Stimulated activated CD8-positive, alpha-beta memory T cell treated with anti-CD3 and anti-CD28 coated beads, Interleukin-2, amount 100 ng/mL, for 48 hours (primary cell): Measurements from ENCODE around the gene ZNF318.

ENCODE experiments used
- DNase-seq, 2 donors: peaks; one replicate each; pipeline ENCODE4 v3.0.0-alpha.2; 2020; ENCODE audit warnings: low read depth in 2 of 2

The ZNF318 gene

GRCh38 chr6:43301081-43301870 lies 68.2 kb downstream of the ZNF318 start:
- no peak for DNase-seq

GRCh38 chr6:43299338-43300293 lies 69.8 kb downstream of the ZNF318 start:
- DNase-seq = no peak

GRCh38 chr6:43298565-43299337 lies 70.7 kb downstream of the ZNF318 start:
- no peak for DNase-seq

GRCh38 chr6:43297644-43298564 lies 71.5 kb downstream of the ZNF318 start, which contains the start of gene SLC22A7:
Gene SLC22A7 (plus strand): TSS chr6:43298260. CDS start chr6:43298359, 99 bp downstream.
- no peak for DNase-seq

- DNase-seq = no peak
These were observed 72.5 kb downstream of the ZNF318 start for GRCh38 chr6:43296780-43297497.

- no peak for DNase-seq
These were observed 74.0 kb downstream of the ZNF318 start for GRCh38 chr6:43295456-43295855.

- no peak for DNase-seq
These were observed 74.9 kb downstream of the ZNF318 start for GRCh38 chr6:43294536-43294935.

- DNase-seq = no peak
These were observed 75.7 kb downstream of the ZNF318 start for GRCh38 chr6:43293698-43294097.

- no peak for DNase-seq
These were observed 76.6 kb downstream of the ZNF318 start for GRCh38 chr6:43292763-43293318.

- DNase-seq = no peak
These were observed 77.1 kb downstream of the ZNF318 start for GRCh38 chr6:43292341-43292740.

- DNase-seq = no peak
These were observed 77.7 kb downstream of the ZNF318 start for GRCh38 chr6:43291708-43292107.

GRCh38 chr6:43290905-43291355 lies 78.5 kb downstream of the ZNF318 start:
- no peak for DNase-seq

- no peak for DNase-seq
These were observed 79.0 kb downstream of the ZNF318 start for GRCh38 chr6:43290339-43290904.

GRCh38 chr6:43287717-43288679 lies 81.4 kb downstream of the ZNF318 start:
- no peak for DNase-seq

- DNase-seq = no peak
These were observed 82.3 kb downstream of the ZNF318 start for GRCh38 chr6:43286980-43287716.

GRCh38 chr6:43286456-43286979 lies 82.9 kb downstream of the ZNF318 start:
- no peak for DNase-seq
